Endothelial cell of umbilical vein (primary cell): Measurements from ENCODE around the gene CDH15. TPM values are rescaled to one million over a fixed set of nuclear protein-coding genes. Genes with fewer than 3 reads are reported as not detected.

Source experiments
- BruUV-seq: library from RNA; stranded (reverse); fragments of 400-500 nt; replicated peaks from 2 replicates; lab custom pipeline; 2021; lab: Mats Ljungman, UMichigan
- CTCF ChIA-PET: fragments of 300-600, 350-600 bp; sonication (Branson Sonifier 250); formaldehyde crosslinking; loops from one replicate; lab custom pipeline; 2021; ENCODE audit warnings: antibody characterized with exemption, inconsistent platforms; lab: Charles Lee
- POLR2A ChIA-PET: fragments of 300-600, 350-600 bp; sonication (Branson Sonifier 250); formaldehyde crosslinking; loops from one replicate; lab custom pipeline; 2021; ENCODE audit warnings: antibody characterized with exemption, inconsistent platforms; lab: Charles Lee
- DNase-seq: peaks from one replicate; pipeline ENCODE4 v3.0.0-alpha.2; 2011; ENCODE audit warnings: low read depth, low spot score
- FAIRE-seq: peaks from 2 replicates; lab custom pipeline; 2011; peaks lifted over from hg19 to GRCh38; lab: Jason Lieb, UNC
- H2AFZ ChIP-seq: 2 replicates; pipeline ENCODE4 v1.6.0; 2012; ENCODE audit warnings: low read depth, low read length, control low read depth, inconsistent platforms
- H3K27ac ChIP-seq: 2 replicates; pipeline ENCODE4 v1.5.1; 2011; ENCODE audit warnings: low read depth, mild to moderate bottlenecking, control low read depth, low read length, moderate library complexity; ENCODE audit not compliant: insufficient read depth
- H3K27me3 ChIP-seq, 2 experiments: 2 replicates each; pipeline versions ENCODE4 v1.6.0 to v1.6.1; 2011; ENCODE audit warnings: low read length in 2 of 2, mixed read lengths in 1 of 2; ENCODE audit not compliant: control insufficient read depth in 2 of 2, insufficient read depth in 2 of 2
- H3K36me3 ChIP-seq, 2 experiments: 2 replicates in 1 of 2; 3 replicates in 1 of 2; pipeline ENCODE4 v1.5.1; 2011; ENCODE audit warnings: low read length in 2 of 2, mild to moderate bottlenecking in 1 of 2, moderate library complexity in 1 of 2; ENCODE audit not compliant: control insufficient read depth in 2 of 2, insufficient read depth in 2 of 2; ENCODE audit errors: extremely low read depth in 1 of 2
- H3K4me1 ChIP-seq: 3 replicates; pipeline ENCODE4 v1.5.1; 2011; ENCODE audit warnings: mild to moderate bottlenecking, low read length; ENCODE audit not compliant: control insufficient read depth, insufficient read depth; ENCODE audit errors: extremely low read depth
- H3K4me2 ChIP-seq: 2 replicates; pipeline ENCODE4 v1.6.1; 2011; ENCODE audit warnings: low read length, control low read depth, mixed read lengths; ENCODE audit not compliant: insufficient read depth
- H3K4me3 ChIP-seq, 3 experiments: fragments of 200-600 bp in 1 of 3; sonication (generic), shearing (Covaris generic) in 1 of 3; replicated peaks in 1 of 3; 2 replicates each; pipeline ENCODE4 v1.5.1; 2011 to 2016; ENCODE audit warnings: control low read depth in 3 of 3, low read length in 3 of 3, mild to moderate bottlenecking in 2 of 3, inconsistent platforms in 1 of 3, low read depth in 1 of 3, moderate library complexity in 1 of 3; ENCODE audit not compliant: insufficient read depth in 1 of 3
- H3K79me2 ChIP-seq: 2 replicates; pipeline ENCODE4 v1.6.0; 2012; ENCODE audit warnings: low read length, inconsistent platforms; ENCODE audit not compliant: control insufficient read depth, insufficient read depth
- H3K9ac ChIP-seq: replicated peaks from 2 replicates; pipeline ENCODE3; 2011; ENCODE audit warnings: low read length, control low read depth; ENCODE audit not compliant: insufficient read depth; ENCODE audit errors: extremely low read depth
- H3K9me1 ChIP-seq: replicated peaks from 3 replicates; pipeline ENCODE4 v1.6.0; 2011; ENCODE audit warnings: mild to moderate bottlenecking, low read length; ENCODE audit not compliant: control insufficient read depth, insufficient read depth; ENCODE audit errors: extremely low read depth
- H3K9me3 ChIP-seq: replicated peaks from 2 replicates; pipeline ENCODE4 v1.5.1; 2012; ENCODE audit warnings: low read length, inconsistent platforms; ENCODE audit not compliant: control insufficient read depth, insufficient read depth
- H4K20me1 ChIP-seq: replicated peaks from 2 replicates; pipeline ENCODE3; 2011; ENCODE audit warnings: mild to moderate bottlenecking, low read length; ENCODE audit not compliant: control insufficient read depth, insufficient read depth; ENCODE audit errors: extremely low read depth
- FOS ChIP-seq: IDR thresholded peaks from 2 replicates; pipeline ENCODE4 v1.6.1; 2011; ENCODE audit warnings: mild to moderate bottlenecking, low read length, moderate library complexity, borderline replicate concordance; ENCODE audit not compliant: insufficient read depth
- GATA2 ChIP-seq: IDR thresholded peaks from 2 replicates; pipeline ENCODE4 v1.7.0; 2011; ENCODE audit warnings: low read depth, mild to moderate bottlenecking, moderate library complexity, mixed read lengths, low read length; ENCODE audit not compliant: insufficient read length, insufficient read depth
- JUN ChIP-seq: IDR thresholded peaks from 2 replicates; pipeline ENCODE4 v1.6.1; 2011; ENCODE audit warnings: borderline replicate concordance, low read depth; ENCODE audit not compliant: insufficient read length, insufficient read depth
- MAX ChIP-seq: IDR thresholded peaks from 2 replicates; pipeline ENCODE4 v1.6.1; 2011; ENCODE audit not compliant: insufficient read depth, insufficient read length
- MYC ChIP-seq: IDR thresholded peaks from one replicate; pipeline ENCODE4 v1.6.1; 2011; ENCODE audit warnings: mild to moderate bottlenecking, low read depth, low read length
- dilution Hi-C: fragments of 300-500 bp; cut with MboI; formaldehyde crosslinking; loops from one replicate; pipeline ENCODE4 v1.15.0; 2019; ENCODE audit warnings: low sequenced_read_pairs; ENCODE audit not compliant: extremely low pct_ligation_motif_present
- intact Hi-C: fragments of 100-400 bp; cut with micrococcal nuclease; formaldehyde crosslinking; loops from one replicate; pipeline ENCODE4 v1.10.0; 2022
- polyA plus RNA-seq, 4 experiments: library from polyadenylated mRNA; depleted of rRNA in 3 of 4; stranded (reverse) in 3 of 4; unstranded in 1 of 4; fragments of >200 nt; gene quantifications; 2 replicates each; pipeline versions ENCODE4 v1.2.1 to v1.2.3, GENCODE V29; 2011 to 2012; ENCODE audit warnings: missing spikeins in 1 of 4
- total RNA-seq: library from RNA; stranded (reverse); gene quantifications from 2 replicates; pipeline ENCODE4 v1.2.3, GENCODE V29; 2021
- TF ChIP-seq, protein P1 (sequence below), 2 donors: IDR thresholded peaks; 1 replicate in 1 of 2; 2 replicates in 1 of 2; pipeline ENCODE4 v1.5.1; 2011; ENCODE audit warnings: low read length in 2 of 2, mild to moderate bottlenecking in 2 of 2, moderate library complexity in 2 of 2, control low read depth in 1 of 2, inconsistent platforms in 1 of 2, low read depth in 1 of 2; ENCODE audit not compliant: insufficient read depth in 1 of 2; ENCODE audit errors: extremely low read depth in 1 of 2

The CDH15 gene
- total and polyA plus RNA-seq, 2 donors (not counting 3 experiments of a cell fraction or from before 2014, with no cell fraction given), result 0.44 TPM; not detected in 1

DNA sequence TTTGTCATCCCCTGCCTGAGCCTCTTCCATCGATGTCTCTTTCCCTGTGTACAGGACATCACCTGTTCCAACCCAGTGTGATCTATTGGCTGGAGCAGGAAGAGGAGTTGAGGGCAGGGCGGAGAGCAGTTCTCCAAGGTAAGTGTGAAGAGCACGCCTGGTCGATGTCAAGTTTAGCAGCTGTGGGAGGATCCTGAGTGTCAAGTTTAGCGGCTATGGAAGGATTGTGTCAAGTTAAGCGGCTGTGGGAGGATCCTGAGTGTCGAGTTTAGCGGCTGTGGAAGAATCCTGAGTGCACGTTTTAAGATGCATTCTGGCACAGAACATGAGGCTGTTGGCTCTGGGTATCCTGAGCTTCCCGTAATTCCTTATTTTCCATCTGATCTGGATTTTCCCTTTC lies 53.1 kb downstream of the CDH15 start:
- no peak overlapping the region for H3K9ac ChIP-seq
- intact Hi-C loops (no loop called here), dilution Hi-C loops (no loop called here)
- DNase-seq (no peak), FAIRE-seq (no peak)
- H3K4me3 ChIP-seq, result no peak overlapping the region
- no peaks in the 10 kb centered on the region for H3K4me1 ChIP-seq
- no peaks in the 10 kb centered on the region for H4K20me1 ChIP-seq
- H3K27ac ChIP-seq, result no peak overlapping the region
- no peaks in the 10 kb centered on the region for H3K27me3 ChIP-seq
- no peak for TF ChIP-seq JUN
- H2AFZ ChIP-seq, result no peak overlapping the region
- H3K79me2 ChIP-seq, result no peaks in the 10 kb centered on the region
- H3K9me3 ChIP-seq, result peaks cover 25% of the 10 kb centered on the region
- H3K4me2 ChIP-seq, result no peak overlapping the region
- no TSS peak for BruUV-seq
- POLR2A ChIA-PET, result no interaction called here
- CTCF ChIA-PET, result no interaction called here
- no peaks in the 10 kb centered on the region for H3K9me1 ChIP-seq
- peaks cover 21 to 54% of the 10 kb centered on the region in 2 experiments for H3K36me3 ChIP-seq

- no peaks in the 10 kb centered on the region for H3K79me2 ChIP-seq
- FAIRE-seq (no peak), DNase-seq (no peak)
- H3K9me1 ChIP-seq, result no peaks in the 10 kb centered on the region
- H3K27me3 ChIP-seq, result no peaks in the 10 kb centered on the region
- ChIA-PET CTCF (no interaction called here), POLR2A (no interaction called here)
- H4K20me1 ChIP-seq, result no peaks in the 10 kb centered on the region
- no peak overlapping the region for H3K4me2 ChIP-seq
- no peak overlapping the region for H3K9ac ChIP-seq
- H3K27ac ChIP-seq, result no peak overlapping the region
- TF ChIP-seq GATA2 (no peak), MYC (no peak), MAX (no peak), FOS (no peak), JUN (no peak)
- TF ChIP-seq, protein P1, sequence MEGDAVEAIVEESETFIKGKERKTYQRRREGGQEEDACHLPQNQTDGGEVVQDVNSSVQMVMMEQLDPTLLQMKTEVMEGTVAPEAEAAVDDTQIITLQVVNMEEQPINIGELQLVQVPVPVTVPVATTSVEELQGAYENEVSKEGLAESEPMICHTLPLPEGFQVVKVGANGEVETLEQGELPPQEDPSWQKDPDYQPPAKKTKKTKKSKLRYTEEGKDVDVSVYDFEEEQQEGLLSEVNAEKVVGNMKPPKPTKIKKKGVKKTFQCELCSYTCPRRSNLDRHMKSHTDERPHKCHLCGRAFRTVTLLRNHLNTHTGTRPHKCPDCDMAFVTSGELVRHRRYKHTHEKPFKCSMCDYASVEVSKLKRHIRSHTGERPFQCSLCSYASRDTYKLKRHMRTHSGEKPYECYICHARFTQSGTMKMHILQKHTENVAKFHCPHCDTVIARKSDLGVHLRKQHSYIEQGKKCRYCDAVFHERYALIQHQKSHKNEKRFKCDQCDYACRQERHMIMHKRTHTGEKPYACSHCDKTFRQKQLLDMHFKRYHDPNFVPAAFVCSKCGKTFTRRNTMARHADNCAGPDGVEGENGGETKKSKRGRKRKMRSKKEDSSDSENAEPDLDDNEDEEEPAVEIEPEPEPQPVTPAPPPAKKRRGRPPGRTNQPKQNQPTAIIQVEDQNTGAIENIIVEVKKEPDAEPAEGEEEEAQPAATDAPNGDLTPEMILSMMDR (IDR thresholded peaks at IDR 0.05; ENCODE audit: extremely low read depth in 1 of 2, insufficient read depth in 1 of 2, low read depth in 1 of 2, low read length in 2 of 2), result no peak
- BruUV-seq, result no TSS peak
- H2AFZ ChIP-seq, result no peak overlapping the region
- H3K4me1 ChIP-seq, result no peaks in the 10 kb centered on the region
- peaks cover 18 to 58% of the 10 kb centered on the region in 2 experiments for H3K36me3 ChIP-seq
- peaks cover 26% of the 10 kb centered on the region for H3K9me3 ChIP-seq
- intact Hi-C loops (no loop called here), dilution Hi-C loops (no loop called here)
- H3K4me3 ChIP-seq, result no peak overlapping the region
Observed at GRCh38 chr16:89230255-89230654, 58.7 kb downstream of the CDH15 start.
